Measurements from ENCODE around the gene SPRY2.
A peak's percentile ranks its signal among the peaks of the same experiment; 100 is the strongest.

The SPRY2 gene

GRCh38 chr13:80339912-80340650, 845 bp downstream of the SPRY2 start:
- peak overlapping the region; percentile 95 for H3K27ac ChIP-seq (ENCODE audit: low read depth, low read length)
- no peaks in the 10 kb centered on the region for H3K27me3 ChIP-seq (ENCODE audit: control insufficient read depth in 5 of 5, insufficient read depth in 4 of 5, low read length in 5 of 5)
- peak overlapping the region; percentile 78 to 97 (median 93) for H3K4me3 ChIP-seq (ENCODE audit: low read depth in 1 of 5, low read length in 5 of 5)
- peaks cover 2 to 53% (median 36%) of the 10 kb centered on the region in 5 donors for H3K4me1 ChIP-seq (ENCODE audit: control insufficient read depth in 5 of 5, insufficient read depth in 5 of 5, low read length in 5 of 5)
- H3K9me3 ChIP-seq (ENCODE audit: control insufficient read depth in 5 of 5, low read length in 5 of 5), result no peaks in the 10 kb centered on the region
- H3K9ac ChIP-seq (ENCODE audit: low read length in 5 of 5), result peak overlapping the region; percentile 81 to 97 (median 86)
- H3K36me3 ChIP-seq (ENCODE audit: control insufficient read depth in 5 of 5, insufficient read depth in 5 of 5, low read length in 5 of 5), result peaks cover 0 to 14% (median 10%) of the 10 kb centered on the region in 5 donors

- peaks cover 2 to 58% (median 42%) of the 10 kb centered on the region in 5 donors for H3K4me1 ChIP-seq (ENCODE audit: control insufficient read depth in 5 of 5, insufficient read depth in 5 of 5, low read length in 5 of 5)
- peak overlapping the region; percentile 81 to 97 (median 86) for H3K9ac ChIP-seq (ENCODE audit: low read length in 5 of 5)
These were observed 1.4 kb downstream of the SPRY2 start for GRCh38 chr13:80339563-80339911.

GRCh38 chr13:80338781-80339562, 2.0 kb downstream of the SPRY2 start:
- Histone ChIP-seq H3K36me3 (ENCODE audit: control insufficient read depth in 5 of 5, insufficient read depth in 5 of 5, low read length in 5 of 5) (peaks cover 0 to 16% (median 10%) of the 10 kb centered on the region in 5 donors), H3K4me1 (ENCODE audit: control insufficient read depth in 5 of 5, insufficient read depth in 5 of 5, low read length in 5 of 5) (peaks cover 2 to 58% (median 43%) of the 10 kb centered on the region in 5 donors), H3K9me3 (ENCODE audit: control insufficient read depth in 5 of 5, low read length in 5 of 5) (no peaks in the 10 kb centered on the region), H3K27me3 (ENCODE audit: control insufficient read depth in 5 of 5, insufficient read depth in 4 of 5, low read length in 5 of 5) (no peaks in the 10 kb centered on the region), H3K4me3 (ENCODE audit: low read depth in 1 of 5, low read length in 5 of 5) (peak overlapping the region; percentile 78 to 97 (median 89)), H3K9ac (ENCODE audit: low read length in 5 of 5) (peak overlapping the region; percentile 81 to 97 (median 86)), H3K27ac (ENCODE audit: low read depth, low read length) (peak overlapping the region; percentile 95)

More at GRCh38 chr13:80339563-80339911, 1.4 kb downstream of the SPRY2 start:
- H3K27ac ChIP-seq (ENCODE audit: low read depth, low read length), result peak overlapping the region; percentile 95
- H3K27me3 ChIP-seq (ENCODE audit: control insufficient read depth in 5 of 5, insufficient read depth in 4 of 5, low read length in 5 of 5), result no peaks in the 10 kb centered on the region
- peak overlapping the region; percentile 78 to 97 (median 89) for H3K4me3 ChIP-seq (ENCODE audit: low read depth in 1 of 5, low read length in 5 of 5)
- H3K9me3 ChIP-seq (ENCODE audit: control insufficient read depth in 5 of 5, low read length in 5 of 5), result no peaks in the 10 kb centered on the region
- peaks cover 0 to 15% (median 10%) of the 10 kb centered on the region in 5 donors for H3K36me3 ChIP-seq (ENCODE audit: control insufficient read depth in 5 of 5, insufficient read depth in 5 of 5, low read length in 5 of 5)

- Histone ChIP-seq H3K4me3 (ENCODE audit: low read depth in 1 of 5, low read length in 5 of 5) (peak overlapping the region; percentile 78 to 97 (median 89)), H3K27ac (ENCODE audit: low read depth, low read length) (peak overlapping the region; percentile 95), H3K27me3 (ENCODE audit: control insufficient read depth in 5 of 5, insufficient read depth in 4 of 5, low read length in 5 of 5) (no peaks in the 10 kb centered on the region), H3K9ac (ENCODE audit: low read length in 5 of 5) (peak overlapping the region; percentile 2 to 86 (median 50)), H3K4me1 (ENCODE audit: control insufficient read depth in 5 of 5, insufficient read depth in 5 of 5, low read length in 5 of 5) (peaks cover 2 to 47% (median 34%) of the 10 kb centered on the region in 5 donors), H3K9me3 (ENCODE audit: control insufficient read depth in 5 of 5, low read length in 5 of 5) (no peaks in the 10 kb centered on the region), H3K36me3 (ENCODE audit: control insufficient read depth in 5 of 5, insufficient read depth in 5 of 5, low read length in 5 of 5) (peaks cover 0 to 16% (median 14%) of the 10 kb centered on the region in 5 donors)
These were observed 3.4 kb downstream of the SPRY2 start for GRCh38 chr13:80337288-80338081.

DNA sequence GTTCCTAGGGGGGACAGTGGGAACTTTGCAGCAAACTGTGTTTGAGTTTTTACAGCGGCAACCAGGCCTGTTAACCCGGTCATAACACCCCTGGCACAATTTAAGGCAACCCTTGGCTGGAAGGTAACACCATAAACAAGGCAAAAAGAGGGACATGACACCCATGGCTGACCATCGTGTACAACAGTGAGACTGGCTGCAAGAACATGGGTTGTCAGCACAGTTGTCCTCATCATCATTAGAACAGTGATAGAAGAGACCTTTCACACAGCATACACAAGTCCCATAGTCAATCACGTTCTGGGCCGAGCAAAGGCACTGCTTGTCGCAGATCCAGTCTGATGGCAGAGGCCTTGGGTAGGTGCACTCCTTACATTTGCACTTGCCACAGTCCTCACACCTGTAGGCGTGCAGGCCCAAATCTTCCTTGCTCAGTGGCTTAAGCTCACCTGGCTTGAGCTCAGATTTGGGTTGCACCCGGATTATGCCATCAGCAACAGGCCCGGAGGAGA, 4.1 kb downstream of the SPRY2 start:
- no peaks in the 10 kb centered on the region for H3K27me3 ChIP-seq (ENCODE audit: control insufficient read depth in 5 of 5, insufficient read depth in 4 of 5, low read length in 5 of 5)
- H3K9me3 ChIP-seq (ENCODE audit: control insufficient read depth in 5 of 5, low read length in 5 of 5), result no peaks in the 10 kb centered on the region
- peak overlapping the region in 3 of 5 donors; percentile 49 to 81 (median 50) for H3K9ac ChIP-seq (ENCODE audit: low read length in 5 of 5)
- peak overlapping the region; percentile 78 to 97 (median 89) for H3K4me3 ChIP-seq (ENCODE audit: low read depth in 1 of 5, low read length in 5 of 5)
- H3K27ac ChIP-seq (ENCODE audit: low read depth, low read length), result peak overlapping the region; percentile 95
- H3K4me1 ChIP-seq (ENCODE audit: control insufficient read depth in 5 of 5, insufficient read depth in 5 of 5, low read length in 5 of 5), result peaks cover 2 to 42% (median 30%) of the 10 kb centered on the region in 5 donors
- H3K36me3 ChIP-seq (ENCODE audit: control insufficient read depth in 5 of 5, insufficient read depth in 5 of 5, low read length in 5 of 5), result peaks cover 5 to 20% (median 14%) of the 10 kb centered on the region in 5 donors

DNA sequence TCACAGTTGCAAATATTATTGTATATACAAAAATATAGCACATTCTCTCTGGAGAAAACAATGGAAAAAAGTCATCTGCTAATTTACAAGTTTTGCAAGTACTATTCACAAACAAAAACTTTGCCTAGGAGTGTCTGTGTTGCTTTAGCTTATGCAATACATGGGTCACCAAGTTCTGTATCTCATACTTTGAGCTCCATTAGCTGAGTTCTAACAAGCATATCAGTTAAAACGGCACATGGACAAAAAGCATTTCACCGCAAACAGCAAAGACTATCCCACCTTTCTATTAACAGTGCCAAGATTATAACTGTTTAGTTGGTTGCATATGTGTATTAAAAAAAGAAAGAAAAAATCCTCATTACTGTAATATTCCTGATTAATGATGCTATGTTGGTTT, 4.6 kb downstream of the SPRY2 start:
- peak overlapping the region; percentile 95 for H3K27ac ChIP-seq (ENCODE audit: low read depth, low read length)
- peak overlapping the region; percentile 78 to 97 (median 89) for H3K4me3 ChIP-seq (ENCODE audit: low read depth in 1 of 5, low read length in 5 of 5)
- H3K4me1 ChIP-seq (ENCODE audit: control insufficient read depth in 5 of 5, insufficient read depth in 5 of 5, low read length in 5 of 5), result peaks cover 2 to 41% (median 30%) of the 10 kb centered on the region in 5 donors
- H3K9me3 ChIP-seq (ENCODE audit: control insufficient read depth in 5 of 5, low read length in 5 of 5), result no peaks in the 10 kb centered on the region
- peaks cover 9 to 22% (median 14%) of the 10 kb centered on the region in 5 donors for H3K36me3 ChIP-seq (ENCODE audit: control insufficient read depth in 5 of 5, insufficient read depth in 5 of 5, low read length in 5 of 5)
- H3K9ac ChIP-seq (ENCODE audit: low read length in 5 of 5), result peak overlapping the region in 1 of 5 donors; percentile 81
- no peaks in the 10 kb centered on the region for H3K27me3 ChIP-seq (ENCODE audit: control insufficient read depth in 5 of 5, insufficient read depth in 4 of 5, low read length in 5 of 5)

DNA sequence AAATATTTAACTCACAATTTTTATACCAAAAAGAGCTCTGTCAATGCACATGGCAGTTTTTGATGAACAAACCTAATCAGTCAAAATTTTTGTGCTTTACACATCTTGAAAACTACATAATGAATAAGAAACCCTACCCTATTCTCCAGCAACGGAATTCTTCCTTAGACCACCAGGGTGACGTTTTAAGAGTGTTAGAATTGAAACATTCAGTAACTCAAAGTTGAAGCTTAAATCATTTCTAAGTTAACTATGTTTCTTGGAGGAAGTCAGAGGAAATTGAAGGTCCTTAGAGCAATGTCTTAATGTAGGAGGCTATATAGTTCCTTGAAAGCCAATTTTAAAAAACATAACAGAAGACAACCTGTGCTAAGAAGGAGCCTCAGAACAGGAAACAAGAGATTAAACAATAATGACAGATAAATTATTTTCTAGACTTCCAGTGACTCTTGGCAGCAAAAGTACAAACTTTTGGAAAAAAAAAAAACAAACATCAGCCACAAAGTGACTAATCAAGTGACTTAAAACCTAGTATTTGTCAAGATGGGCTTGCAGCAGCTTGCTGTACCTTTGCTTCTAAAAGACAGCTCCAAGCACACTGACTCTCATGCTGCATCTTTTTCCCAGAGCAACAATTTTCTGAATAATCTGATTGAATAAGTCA, 6.2 kb downstream of the SPRY2 start:
- peaks cover 2 to 38% (median 28%) of the 10 kb centered on the region in 5 donors for H3K4me1 ChIP-seq (ENCODE audit: control insufficient read depth in 5 of 5, insufficient read depth in 5 of 5, low read length in 5 of 5)
- H3K36me3 ChIP-seq (ENCODE audit: control insufficient read depth in 5 of 5, insufficient read depth in 5 of 5, low read length in 5 of 5), result peaks cover 9 to 22% (median 14%) of the 10 kb centered on the region in 5 donors
- H3K27ac ChIP-seq (ENCODE audit: low read depth, low read length), result peak overlapping the region; percentile 56
- H3K9me3 ChIP-seq (ENCODE audit: control insufficient read depth in 5 of 5, low read length in 5 of 5), result no peaks in the 10 kb centered on the region
- H3K9ac ChIP-seq (ENCODE audit: low read length in 5 of 5), result peak overlapping the region in 1 of 5 donors; percentile 30
- no peaks in the 10 kb centered on the region for H3K27me3 ChIP-seq (ENCODE audit: control insufficient read depth in 5 of 5, insufficient read depth in 4 of 5, low read length in 5 of 5)
- H3K4me3 ChIP-seq (ENCODE audit: low read depth in 1 of 5, low read length in 5 of 5), result no peak overlapping the region

DNA sequence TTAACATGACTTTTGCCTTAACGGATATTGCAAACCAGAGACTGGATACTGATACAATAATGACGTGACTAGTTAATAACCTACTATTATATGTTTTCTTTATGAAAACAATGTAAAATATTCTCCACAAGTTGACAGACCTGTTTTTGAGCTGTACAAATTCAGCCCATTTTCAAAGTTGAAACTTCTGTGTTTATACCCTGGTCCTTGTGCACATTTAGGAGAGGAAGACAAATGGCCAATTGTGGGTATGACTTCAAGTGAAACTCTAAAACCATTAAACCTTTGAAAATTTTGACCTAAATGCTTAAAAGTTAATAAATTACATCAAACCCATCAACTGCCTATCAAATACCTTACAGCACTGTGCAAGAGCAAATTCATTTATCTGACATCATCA, 8.9 kb downstream of the SPRY2 start:
- no peak overlapping the region for H3K27ac ChIP-seq (ENCODE audit: low read depth, low read length)
- H3K27me3 ChIP-seq (ENCODE audit: control insufficient read depth in 5 of 5, insufficient read depth in 4 of 5, low read length in 5 of 5), result no peaks in the 10 kb centered on the region
- peaks cover under 1 to 19% (median 15%) of the 10 kb centered on the region in 5 donors for H3K4me1 ChIP-seq (ENCODE audit: control insufficient read depth in 5 of 5, insufficient read depth in 5 of 5, low read length in 5 of 5)
- no peaks in the 10 kb centered on the region for H3K9me3 ChIP-seq (ENCODE audit: control insufficient read depth in 5 of 5, low read length in 5 of 5)
- H3K36me3 ChIP-seq (ENCODE audit: control insufficient read depth in 5 of 5, insufficient read depth in 5 of 5, low read length in 5 of 5), result peaks cover 6 to 17% (median 10%) of the 10 kb centered on the region in 5 donors
- H3K9ac ChIP-seq (ENCODE audit: low read length in 5 of 5), result no peak overlapping the region
- H3K4me3 ChIP-seq (ENCODE audit: low read depth in 1 of 5, low read length in 5 of 5), result no peak overlapping the region

DNA sequence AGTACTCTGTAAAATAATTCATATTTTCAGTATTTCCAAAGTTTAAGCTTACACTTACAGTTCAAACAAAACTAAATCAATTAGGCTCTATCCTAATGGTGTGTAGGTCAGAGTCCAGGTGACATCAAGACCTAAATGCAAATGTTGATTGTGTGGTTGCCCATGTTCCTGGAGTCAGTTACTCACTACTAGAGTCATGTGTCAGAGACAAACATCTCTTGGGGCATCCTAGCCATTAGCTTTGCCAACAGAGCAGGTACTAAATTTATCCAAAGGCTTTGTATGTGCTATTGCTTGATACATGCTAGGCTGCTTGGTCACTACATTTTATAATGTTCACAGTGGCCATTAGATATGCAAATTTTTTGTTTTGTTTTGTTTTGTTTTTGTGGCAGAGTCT, 11.7 kb downstream of the SPRY2 start:
- Histone ChIP-seq H3K9me3 (ENCODE audit: control insufficient read depth in 5 of 5, low read length in 5 of 5) (no peaks in the 10 kb centered on the region), H3K27me3 (ENCODE audit: control insufficient read depth in 5 of 5, insufficient read depth in 4 of 5, low read length in 5 of 5) (no peaks in the 10 kb centered on the region), H3K36me3 (ENCODE audit: control insufficient read depth in 5 of 5, insufficient read depth in 5 of 5, low read length in 5 of 5) (peaks cover 0 to 12% (median 2%) of the 10 kb centered on the region in 5 donors), H3K4me3 (ENCODE audit: low read depth in 1 of 5, low read length in 5 of 5) (no peak overlapping the region), H3K9ac (ENCODE audit: low read length in 5 of 5) (no peak overlapping the region), H3K27ac (ENCODE audit: low read depth, low read length) (no peak overlapping the region), H3K4me1 (ENCODE audit: control insufficient read depth in 5 of 5, insufficient read depth in 5 of 5, low read length in 5 of 5) (peaks cover 0 to 3% (median 0%) of the 10 kb centered on the region in 5 donors)
